Measurements from ENCODE around the gene KPNA2. TPM values are rescaled to one million over a fixed set of nuclear protein-coding genes. Genes with fewer than 3 reads are reported as not detected.

Gene KPNA2
- total and polyA plus RNA-seq, 9 of the 15 experiments (the other 6 are each of a cell fraction or from before 2014, with no cell fraction given) = 132 to 984 (median 241) TPM

DNA sequence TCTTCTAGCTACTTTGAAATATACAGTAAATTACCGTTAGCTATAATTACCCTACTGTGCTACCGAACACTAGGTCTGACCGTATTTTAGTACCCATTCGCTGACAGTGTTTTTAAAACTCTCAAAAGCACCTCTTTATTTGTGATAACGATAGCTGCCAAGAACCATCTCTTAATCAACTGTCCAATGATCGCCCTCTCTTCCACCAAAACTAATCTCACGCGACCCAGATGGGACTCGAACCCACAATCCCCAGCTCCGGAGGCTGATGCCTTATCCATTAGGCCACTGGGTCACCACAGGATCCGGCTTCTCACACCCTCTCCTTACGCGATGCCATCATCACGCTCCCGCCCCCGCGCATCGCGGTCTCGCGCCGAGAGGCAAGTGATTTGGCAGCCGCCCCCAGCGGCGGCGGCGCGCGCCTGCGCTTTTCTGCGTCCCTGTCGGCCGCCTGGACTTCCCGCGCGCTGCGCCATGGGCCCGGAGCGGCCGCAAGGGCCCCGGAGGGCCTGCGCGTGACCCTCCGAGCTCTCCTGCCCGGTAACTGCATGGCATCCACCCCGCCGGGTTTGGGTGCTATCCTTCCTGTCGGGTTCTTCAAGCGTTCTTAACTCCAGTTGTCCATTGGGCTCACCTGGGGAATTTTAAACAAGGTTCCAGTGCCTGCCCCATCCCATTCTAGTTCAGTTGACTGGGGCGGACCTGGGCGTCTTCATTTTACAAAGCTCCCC is 15.7 kb upstream of the KPNA2 start (continued):
- TF ChIP-seq BCLAF1 (IDR thresholded peaks at IDR 0.05; ENCODE audit: borderline replicate concordance in 1 of 2, control insufficient read depth in 1 of 2, low read depth in 2 of 2, low read length in 1 of 2) = peak in 1 of 2 experiments; percentile 75; a peak in 1 of 4 replicates
- peak; percentile 93; the same call in 1 of the 2 replicates for TF ChIP-seq HDAC6 (IDR thresholded peaks at IDR 0.05; ENCODE audit: low read depth, low read length)
- peak; percentile 81; the same call in 1 of the 2 replicates for TF ChIP-seq ZNF764 (CRISPR knock-in tag; IDR thresholded peaks at IDR 0.05; ENCODE audit: low read depth)
- TF ChIP-seq ZZZ3 (IDR thresholded peaks at IDR 0.05) = 0 out of 2 replicates have a peak, but pooled peaks have one; percentile 8
- peak; percentile 93 for TF ChIP-seq RBBP5 (IDR thresholded peaks at IDR 0.05; ENCODE audit: borderline replicate concordance, insufficient read depth, low read length, poor library complexity, severe bottlenecking)
- TF ChIP-seq, protein P1, sequence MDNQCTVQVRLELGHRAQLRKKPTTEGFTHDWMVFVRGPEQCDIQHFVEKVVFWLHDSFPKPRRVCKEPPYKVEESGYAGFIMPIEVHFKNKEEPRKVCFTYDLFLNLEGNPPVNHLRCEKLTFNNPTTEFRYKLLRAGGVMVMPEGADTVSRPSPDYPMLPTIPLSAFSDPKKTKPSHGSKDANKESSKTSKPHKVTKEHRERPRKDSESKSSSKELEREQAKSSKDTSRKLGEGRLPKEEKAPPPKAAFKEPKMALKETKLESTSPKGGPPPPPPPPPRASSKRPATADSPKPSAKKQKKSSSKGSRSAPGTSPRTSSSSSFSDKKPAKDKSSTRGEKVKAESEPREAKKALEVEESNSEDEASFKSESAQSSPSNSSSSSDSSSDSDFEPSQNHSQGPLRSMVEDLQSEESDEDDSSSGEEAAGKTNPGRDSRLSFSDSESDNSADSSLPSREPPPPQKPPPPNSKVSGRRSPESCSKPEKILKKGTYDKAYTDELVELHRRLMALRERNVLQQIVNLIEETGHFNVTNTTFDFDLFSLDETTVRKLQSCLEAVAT (IDR thresholded peaks at IDR 0.05) = peak; percentile 11 to 77; a peak in 2 of 4 replicates
- no peak for TF ChIP-seq CBX5 (IDR thresholded peaks at IDR 0.05; ENCODE audit: borderline replicate concordance, low read depth)
- TF ChIP-seq MYC (IDR thresholded peaks at IDR 0.05; ENCODE audit: low read depth, low read length) = peak; percentile 87
- no peak for TF ChIP-seq MYC (CRISPR knock-in tag; IDR thresholded peaks at IDR 0.05; ENCODE audit: borderline replicate concordance, low read depth)
- TF ChIP-seq ESRRB (CRISPR knock-in tag; IDR thresholded peaks at IDR 0.05; ENCODE audit: borderline replicate concordance) = no peak
- TF ChIP-seq TBL1XR1 (IDR thresholded peaks at IDR 0.05; ENCODE audit: low read length in 2 of 2) = peak; percentile 64 to 99
- TF ChIP-seq POLR2A (conservative IDR thresholded peaks at IDR 0.05) = peak; percentile 91
- no peak for TF ChIP-seq NR2C2 (CRISPR knock-in tag; IDR thresholded peaks at IDR 0.05)
- peak; percentile 80 for TF ChIP-seq NR2C2 (tag; IDR thresholded peaks at IDR 0.05)
- TF ChIP-seq L3MBTL2 (IDR thresholded peaks at IDR 0.05) = peak; percentile 96
- TF ChIP-seq ZBTB7A (IDR thresholded peaks at IDR 0.05; ENCODE audit: borderline replicate concordance, control insufficient read depth, low read depth, low read length) = peak; percentile 65; the same call in 1 of the 2 replicates
- 0 out of 2 replicates have a peak, but pooled peaks have one; percentile 39 for TF ChIP-seq ATF3 (IDR thresholded peaks at IDR 0.05)
- TF ChIP-seq ATF3 (CRISPR knock-in tag; conservative IDR thresholded peaks at IDR 0.05) = no peak
- TF ChIP-seq ZNF589 (CRISPR knock-in tag; IDR thresholded peaks at IDR 0.05; ENCODE audit: low read depth) = peak; percentile 66
- TF ChIP-seq DACH1 (IDR thresholded peaks at IDR 0.05; ENCODE audit: partially characterized antibody) = peak; percentile 74
- peak; percentile 82 for TF ChIP-seq ETV1 (tag; conservative IDR thresholded peaks at IDR 0.05; ENCODE audit: low read depth)
- TF ChIP-seq MEIS2 (IDR thresholded peaks at IDR 0.05; ENCODE audit: partially characterized antibody) = peak; percentile 85
- peak; percentile 92 for TF ChIP-seq FIP1L1 (IDR thresholded peaks at IDR 0.05; ENCODE audit: low read depth, low read length, poor library complexity, severe bottlenecking)

Measured in K562 (cell line).